Loucy (cell line): ENCODE results near the gene FAM107B.

Source experiments
- CTCF ChIP-seq: fragments of 200-600 bp; sonication (generic); conservative IDR thresholded peaks from 2 replicates; pipeline ENCODE4 v1.5.1; 2014; ENCODE audit warnings: mild to moderate bottlenecking, antibody characterized with exemption, low read length
- EZH2phosphoT487 ChIP-seq: fragments of 200-600 bp; IDR thresholded peaks from 2 replicates; pipeline ENCODE4 v1.6.1; 2018; ENCODE audit warnings: antibody characterized with exemption, mild to moderate bottlenecking, moderate library complexity, borderline replicate concordance

GRCh38 chr10:14563359-14563940 lies 211.2 kb downstream of the FAM107B start:
- TF ChIP-seq CTCF (no peak), EZH2phosphoT487 (no peak)
